ENCODE measurements around the gene NFXL1. TPM values are rescaled to one million over a fixed set of nuclear protein-coding genes. Genes with fewer than 3 reads are reported as not detected.
"Not testable (repeated sequence)": the region's sequence is repeated elsewhere in the genome, so short reads cannot be mapped to it uniquely, and the experiment has no call there.

Gene NFXL1
- 32.4 TPM for polyA plus RNA-seq (ENCODE audit: insufficient read length)
- long read RNA-seq, donor 1, partial matches to known transcripts = 0 of 1 reads
- long read RNA-seq, donor 1, other reads (novel, unspliced or antisense) = 0 of 1 reads
- long read RNA-seq, donor 2, partial matches to known transcripts = 0 of 2 reads
- long read RNA-seq, donor 2, other reads (novel, unspliced or antisense) = 0 of 2 reads
- long read RNA-seq, donor 3, partial matches to known transcripts = 0 of 2 reads
- long read RNA-seq, donor 3, other reads (novel, unspliced or antisense) = 0 of 2 reads
- long read RNA-seq, donor 4 = 0 reads
- long read RNA-seq, donor 5, partial matches to known transcripts = 0 of 2 reads
- long read RNA-seq, donor 5, other reads (novel, unspliced or antisense) = 0 of 2 reads
- long read RNA-seq, donor 6 = 0 reads
- long read RNA-seq, donor 7, partial matches to known transcripts = 17 of 22 reads
- long read RNA-seq, donor 7, other reads (novel, unspliced or antisense) = 0 of 22 reads
- long read RNA-seq, donor 8, partial matches to known transcripts = 0 of 1 reads
- long read RNA-seq, donor 8, other reads (novel, unspliced or antisense) = 0 of 1 reads

DNA sequence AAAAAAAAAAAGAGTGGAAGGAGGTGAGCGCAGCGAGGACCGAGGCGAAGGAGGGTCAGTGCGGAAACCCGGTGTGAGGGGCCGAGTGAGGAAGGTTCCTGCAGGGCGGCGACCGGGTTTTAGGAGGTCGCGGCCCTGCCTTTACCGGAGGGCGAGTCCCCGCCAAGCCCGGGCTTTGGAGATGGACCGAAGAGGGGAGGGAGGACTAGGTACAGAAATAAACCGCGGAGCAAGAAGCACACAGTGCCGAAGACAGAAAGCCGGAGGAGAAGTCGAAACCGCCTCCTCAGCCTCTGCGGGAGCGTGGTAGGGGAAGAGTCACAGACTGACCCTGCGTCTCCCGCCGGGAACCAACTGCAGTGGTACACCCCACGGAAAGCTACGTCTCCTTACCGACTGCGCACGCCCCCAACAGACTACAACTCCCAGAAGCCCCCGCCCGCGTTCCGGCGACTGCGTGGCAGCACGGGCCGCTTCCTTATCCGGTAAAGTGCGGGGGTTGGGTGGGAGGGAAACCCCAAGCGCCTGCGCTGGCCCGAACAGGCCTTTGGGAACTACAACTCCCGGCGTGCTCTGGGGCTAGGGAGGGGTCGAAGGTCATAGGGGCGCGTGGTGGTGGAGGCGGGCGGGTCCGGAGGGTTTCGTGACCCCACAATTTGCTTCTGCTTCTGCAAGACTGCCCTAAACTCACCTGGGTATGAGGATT, at the start of gene NFXL1:
TSS of gene NFXL1 (minus strand) at position 364 of the 706 bp plus-strand sequence. CDS start 380 bp downstream, outside the sequence.
- peak; percentile 96 for DNase-seq

DNA sequence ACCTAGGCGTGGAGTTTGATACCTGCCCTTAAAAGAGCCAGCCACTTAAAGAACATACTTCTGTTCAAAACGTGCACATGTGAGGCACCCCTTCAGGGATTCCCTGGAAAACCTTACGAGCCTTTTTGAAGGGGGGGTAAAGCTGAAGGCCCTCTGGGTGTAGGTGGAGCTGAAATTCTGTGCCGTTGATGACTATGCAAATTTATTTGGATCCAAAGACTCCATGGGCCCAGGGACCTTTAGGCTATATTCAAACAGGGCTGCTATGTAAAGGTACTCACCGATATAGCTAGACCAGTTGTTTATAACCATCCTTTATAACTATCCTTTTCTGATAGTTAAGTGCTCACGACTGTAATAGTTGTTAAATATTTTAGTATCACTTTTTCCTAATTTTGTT, 40.3 kb upstream of the NFXL1 start:
- DNase-seq = no peak

DNA sequence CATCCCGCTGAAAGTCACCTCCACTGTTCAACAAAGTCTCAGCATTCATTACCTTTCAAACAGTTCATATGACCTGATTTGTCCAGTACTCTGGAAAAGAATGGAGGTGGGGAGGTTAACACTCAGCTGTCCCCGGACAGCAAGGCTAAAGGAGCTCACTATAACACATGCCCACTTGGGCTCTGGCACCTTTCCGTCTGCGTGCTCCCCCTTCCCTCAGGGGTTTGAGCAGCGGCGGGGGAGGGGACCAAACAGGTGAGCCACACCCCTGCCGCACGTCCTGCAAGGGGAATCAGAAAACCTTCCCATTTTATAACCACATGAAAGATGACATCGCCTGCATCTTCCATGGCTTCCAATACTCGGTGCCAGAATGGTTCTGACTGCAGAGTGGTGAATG, 39.9 kb upstream of the NFXL1 start:
- no peak for DNase-seq

DNA sequence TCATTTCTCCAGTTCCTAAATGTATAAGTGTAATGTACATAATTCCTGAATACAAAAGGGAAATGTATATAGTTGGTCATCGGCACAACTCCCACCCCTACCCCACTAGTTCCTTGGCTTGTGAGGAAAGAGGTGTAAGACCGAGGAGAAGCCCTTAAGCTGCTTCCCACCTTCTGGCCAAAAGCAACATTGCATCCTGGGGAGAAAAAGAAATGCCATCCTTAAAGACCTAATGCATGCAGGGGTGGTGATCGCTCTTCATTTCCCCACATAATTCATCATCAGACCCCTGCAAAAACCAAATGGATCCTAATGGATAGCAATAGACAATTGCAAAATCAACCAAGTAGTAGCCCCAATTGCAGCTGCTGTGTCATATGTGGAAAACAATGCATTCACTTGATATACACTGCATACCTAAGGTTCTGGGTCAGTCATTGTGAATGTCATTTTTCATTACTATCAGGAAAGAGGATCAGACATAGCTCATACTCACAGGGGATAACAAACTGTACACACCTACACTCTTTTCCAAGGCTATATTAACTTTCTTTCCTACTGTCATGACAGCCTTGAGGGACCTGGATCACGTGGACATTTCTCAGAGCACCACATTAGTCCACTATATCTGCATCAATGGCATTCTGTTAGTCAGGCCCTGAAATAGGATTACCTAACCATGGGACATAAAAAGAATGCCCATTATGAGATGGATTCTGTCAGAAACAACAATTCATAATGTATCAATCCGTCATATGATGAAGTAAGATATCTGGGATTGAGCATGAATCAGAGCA, 31.7 kb upstream of the NFXL1 start:
- DNase-seq = no peak

DNA sequence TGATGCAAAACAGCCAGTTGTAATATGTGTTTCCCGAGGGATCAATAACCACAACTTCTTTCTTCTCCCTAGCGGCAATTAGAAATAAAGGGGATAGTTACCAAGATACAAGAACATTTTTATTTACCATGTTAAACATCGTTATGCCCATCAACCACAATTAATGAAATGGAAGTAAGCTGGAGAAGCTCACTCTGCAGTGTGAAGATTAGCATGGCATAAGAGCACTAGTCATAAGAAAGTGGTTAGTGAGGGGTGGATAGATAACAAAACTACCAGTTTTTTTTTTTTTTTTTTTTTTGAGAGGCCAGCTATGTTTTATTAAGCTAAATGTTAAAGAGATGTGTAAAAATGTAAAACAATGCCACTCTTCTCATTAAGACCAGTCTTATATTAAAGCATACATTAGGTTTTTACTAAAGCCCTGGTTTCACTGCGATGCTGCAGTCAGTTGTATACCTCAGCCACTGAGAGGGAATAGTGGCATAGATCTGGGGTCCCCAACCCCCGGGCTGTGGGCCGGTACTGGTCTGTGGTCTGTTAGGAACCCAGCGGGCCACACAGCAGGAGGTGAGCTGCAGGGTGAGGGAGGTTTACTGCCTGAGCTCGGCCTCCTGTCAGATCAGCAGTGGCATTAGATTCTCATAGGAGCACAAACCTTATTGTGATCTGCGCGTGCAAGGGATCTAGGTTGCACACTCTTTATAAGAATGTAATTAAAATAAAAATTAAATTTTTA, 27.9 kb upstream of the NFXL1 start:
- DNase-seq = no peak

DNA sequence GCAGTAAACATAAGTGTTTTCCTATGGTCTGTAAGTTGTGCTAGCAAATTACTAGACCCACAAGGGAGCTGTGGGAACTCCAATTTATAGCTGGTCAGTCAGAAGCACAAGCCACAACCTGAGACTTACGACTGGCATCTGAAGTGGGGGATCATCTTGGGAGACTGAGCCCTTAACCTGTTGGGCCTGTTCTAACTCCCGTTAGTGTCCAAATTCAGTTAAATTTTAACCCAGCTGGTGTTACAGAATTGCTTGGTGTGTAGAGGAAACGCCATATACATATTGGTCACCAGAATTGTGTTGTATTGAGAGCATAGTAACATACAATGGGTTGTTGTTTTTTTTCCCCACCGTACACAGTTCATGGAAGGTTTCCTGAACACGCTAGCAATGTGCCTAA, 25.1 kb upstream of the NFXL1 start:
- no peak for DNase-seq

DNA sequence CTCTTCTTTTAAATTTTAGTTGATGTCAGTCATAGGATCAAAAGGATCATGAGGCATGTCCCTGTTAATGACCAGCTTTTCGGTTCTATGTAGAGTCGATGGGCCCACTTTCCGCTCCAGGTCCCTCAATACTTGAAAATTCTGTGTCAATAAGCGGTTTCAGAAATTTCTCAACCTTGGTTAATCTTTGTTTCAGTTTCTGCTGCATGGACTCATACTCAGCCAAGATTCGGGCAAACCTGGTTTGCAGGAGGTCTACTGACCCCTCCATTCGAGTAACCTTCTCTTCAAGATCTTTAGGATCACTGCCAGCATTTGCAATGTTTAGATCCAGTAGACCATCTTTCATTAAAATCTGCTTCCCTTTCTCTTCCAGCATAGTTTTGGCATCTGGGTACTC, 22.0 kb upstream of the NFXL1 start:
- no peak for DNase-seq

DNA sequence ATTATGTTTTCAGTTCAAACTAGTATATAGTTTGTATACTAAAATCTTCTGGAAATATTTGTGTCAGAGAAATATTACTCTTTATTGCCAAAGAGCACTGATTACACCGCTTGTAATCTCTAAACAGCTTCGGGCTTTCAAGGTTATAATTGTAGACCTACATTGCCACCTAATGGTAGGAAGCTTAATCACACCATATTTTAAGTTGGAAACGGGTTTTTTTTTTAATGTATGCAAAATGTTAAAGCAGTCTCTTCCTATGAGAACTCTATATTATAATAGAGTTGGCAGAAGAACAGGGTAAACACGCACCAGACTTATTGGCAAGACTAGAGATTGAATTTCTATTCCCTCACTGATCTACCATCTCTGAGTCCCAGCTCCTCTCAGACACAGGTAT, 19.5 kb upstream of the NFXL1 start:
- DNase-seq = peak; percentile 35

DNA sequence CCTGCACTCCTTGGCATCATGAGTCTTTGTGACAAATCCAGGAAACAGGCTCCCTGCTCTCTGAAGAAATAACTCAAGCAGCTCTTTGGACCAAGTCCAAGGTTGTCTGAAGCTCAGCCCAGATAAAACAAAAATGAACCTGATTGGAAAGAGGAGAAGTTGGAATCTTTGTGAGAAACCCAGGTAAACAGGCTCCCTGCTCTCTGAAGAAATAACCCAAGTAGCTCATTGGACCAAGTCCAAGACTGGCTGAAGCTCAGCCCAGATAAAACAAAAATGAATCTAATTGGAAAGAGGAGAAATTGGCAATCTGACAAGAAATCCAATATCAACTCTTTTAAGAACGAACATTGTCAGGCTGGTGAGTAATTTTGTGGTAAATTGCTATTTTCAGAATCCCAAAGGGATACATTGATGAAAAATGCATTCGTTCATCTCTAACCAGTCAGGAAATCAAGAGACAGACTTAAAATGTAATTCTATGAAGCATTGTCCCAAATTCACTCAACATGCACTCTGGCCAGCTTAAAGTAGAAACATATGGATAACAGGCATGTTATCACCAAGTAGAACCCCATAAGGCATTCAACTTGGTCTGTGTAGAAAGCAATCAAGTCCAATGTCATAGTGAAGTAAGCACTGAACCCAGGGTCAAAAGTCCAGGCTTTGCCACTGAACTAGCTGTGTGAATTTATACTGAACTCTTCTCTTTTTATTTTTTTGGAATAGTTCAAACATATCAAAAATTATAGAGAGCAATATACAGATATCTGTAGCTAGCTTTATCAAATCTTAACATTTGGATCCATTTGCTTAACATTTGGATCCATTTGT, 16.8 kb upstream of the NFXL1 start:
- no peak for DNase-seq

DNA sequence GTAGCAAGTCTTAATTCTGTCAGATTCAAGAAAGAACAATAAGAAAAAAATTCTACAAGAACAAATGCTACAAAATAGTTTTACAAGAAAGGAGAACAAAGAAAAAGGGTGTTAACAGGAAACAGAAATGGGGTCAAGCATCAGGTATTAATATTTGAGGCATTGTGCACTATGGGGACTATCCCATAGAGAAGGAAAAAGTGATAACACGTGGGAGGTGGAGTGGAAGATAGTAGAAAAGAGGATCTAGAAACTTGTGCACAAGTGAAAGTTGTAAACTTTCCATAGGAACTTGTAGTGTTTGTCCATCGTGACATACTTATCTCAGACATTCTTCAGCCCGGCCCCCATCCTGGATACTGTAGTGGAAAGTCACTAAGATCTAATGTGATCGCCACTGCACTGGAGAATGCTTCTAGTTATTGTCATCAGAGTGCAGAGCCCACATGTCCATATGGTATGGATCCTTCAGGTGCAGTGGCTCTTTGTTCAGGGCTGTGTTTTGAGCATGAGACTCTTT, 15.4 kb upstream of the NFXL1 start:
- DNase-seq = no peak

DNA sequence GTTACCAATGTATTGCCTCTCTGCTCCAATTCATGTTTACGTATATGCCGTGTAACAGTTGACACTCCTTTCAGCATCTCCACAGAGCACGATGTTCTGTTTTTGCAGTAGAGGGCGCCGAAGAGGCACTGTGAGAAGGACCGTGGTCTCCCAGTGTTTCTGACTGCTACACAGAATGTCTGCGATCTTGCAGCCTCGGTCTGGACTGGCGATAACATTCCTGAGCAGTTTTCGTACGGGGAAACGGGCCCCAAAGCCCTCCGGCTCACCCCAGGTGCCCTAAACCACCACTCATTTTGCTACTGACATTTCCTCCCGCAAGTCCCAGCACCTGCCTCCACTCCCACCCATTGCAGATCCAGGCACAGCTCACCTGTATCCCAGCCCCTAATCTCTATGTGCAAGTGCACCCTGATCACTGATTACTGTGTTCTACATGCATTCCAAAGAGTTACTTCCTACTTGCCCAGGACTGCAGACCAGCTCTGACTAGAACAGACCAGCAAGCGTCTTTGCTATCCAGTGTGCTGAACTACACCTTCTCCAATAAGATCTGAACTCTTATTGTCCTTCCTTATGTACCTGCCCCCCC, 12.4 kb upstream of the NFXL1 start:
- peak; percentile 72 for DNase-seq

DNA sequence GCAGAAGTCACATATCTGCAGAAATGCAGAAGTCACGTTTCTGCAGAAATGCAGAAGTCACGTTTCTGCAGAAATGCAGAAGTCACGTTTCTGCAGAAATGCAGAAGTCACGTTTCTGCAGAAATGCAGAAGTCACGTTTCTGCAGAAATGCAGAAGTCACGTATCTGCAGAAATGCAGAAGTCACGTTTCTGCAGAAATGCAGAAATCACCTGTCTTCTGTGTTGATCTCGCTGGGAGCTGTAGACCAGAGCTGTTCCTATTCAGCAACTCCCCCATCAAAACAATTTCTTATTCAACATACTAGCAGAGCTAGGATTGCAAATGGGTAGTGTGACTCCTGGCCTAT, 8.9 kb upstream of the NFXL1 start:
- DNase-seq = not testable (repeated sequence)

DNA sequence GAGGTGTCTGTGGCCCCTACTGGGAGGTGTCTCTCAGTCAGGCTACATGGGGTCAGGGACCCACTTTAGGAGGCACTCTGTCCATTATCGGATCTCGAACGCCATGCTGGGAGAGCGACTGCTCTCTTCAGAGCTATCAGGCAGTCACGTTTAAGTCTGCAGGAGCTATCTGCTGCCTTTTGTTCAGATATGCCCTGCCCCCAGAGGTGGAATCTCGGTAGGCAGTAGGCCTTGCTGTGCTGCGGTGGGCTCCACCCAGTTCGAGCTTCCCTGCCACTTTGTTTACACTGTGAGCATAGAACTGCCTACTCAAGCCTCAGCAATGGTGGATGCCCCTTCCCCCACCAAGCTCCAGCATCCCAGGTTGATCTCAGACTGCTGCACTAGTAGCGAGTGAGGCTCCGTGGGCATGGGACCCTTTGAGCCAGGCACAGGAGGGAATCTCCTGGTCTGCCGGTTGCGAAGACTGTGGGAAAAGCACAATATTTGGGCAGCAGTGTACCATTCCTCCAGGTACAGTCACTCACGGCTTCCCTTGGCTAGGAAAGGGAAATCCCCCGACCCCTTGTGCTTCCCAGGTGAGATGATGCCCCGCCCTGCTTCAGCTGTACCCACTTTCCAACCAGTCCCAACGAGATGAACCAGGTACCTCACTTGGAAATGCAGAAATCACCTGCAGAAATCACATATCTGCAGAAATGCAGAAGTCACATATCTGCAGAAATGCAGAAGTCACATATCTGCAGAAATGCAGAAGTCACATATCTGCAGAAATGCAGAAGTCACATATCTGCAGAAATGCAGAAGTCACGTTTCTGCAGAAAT, 8.3 kb upstream of the NFXL1 start:
- not testable (repeated sequence) for DNase-seq

DNA sequence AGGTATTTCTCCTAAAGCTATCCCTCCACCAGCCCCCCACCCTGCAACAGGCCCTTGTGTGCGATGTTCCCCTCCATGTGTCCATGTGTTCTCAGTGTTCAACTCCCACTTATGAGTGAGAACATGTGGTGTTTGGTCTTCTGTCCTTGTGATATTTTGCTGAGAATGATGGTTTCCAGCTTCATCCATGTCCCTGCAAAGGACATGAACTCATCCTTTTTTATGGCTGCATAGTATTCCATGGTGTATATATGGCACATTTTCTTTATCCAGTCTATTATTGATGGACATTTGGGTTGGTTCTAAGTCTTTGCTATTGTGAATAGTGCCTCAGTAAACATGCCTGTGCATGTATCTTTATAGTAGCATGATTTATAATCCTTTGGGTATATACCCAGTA, 2.8 kb upstream of the NFXL1 start:
- DNase-seq = not testable (repeated sequence)

DNA sequence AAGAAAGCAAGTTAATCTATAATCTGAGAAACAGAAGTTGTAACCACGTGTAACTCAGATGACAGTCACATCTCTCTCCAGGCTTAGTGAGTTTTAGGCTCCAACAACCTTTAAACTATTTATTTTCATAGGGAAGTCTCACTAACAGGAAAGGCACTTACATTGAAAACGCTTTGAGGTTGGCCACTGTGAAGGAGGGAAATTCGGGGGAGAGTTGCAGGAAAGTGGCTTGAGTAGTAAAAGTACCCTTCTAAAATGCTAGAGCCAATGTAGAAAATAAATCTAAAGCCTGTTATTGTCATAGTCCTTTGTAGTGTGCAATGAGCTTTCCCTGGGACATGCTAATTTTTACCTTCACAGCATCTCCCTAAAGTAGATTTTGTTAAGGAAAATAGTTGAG, 995 bp upstream of the NFXL1 start:
- DNase-seq = no peak

DNA sequence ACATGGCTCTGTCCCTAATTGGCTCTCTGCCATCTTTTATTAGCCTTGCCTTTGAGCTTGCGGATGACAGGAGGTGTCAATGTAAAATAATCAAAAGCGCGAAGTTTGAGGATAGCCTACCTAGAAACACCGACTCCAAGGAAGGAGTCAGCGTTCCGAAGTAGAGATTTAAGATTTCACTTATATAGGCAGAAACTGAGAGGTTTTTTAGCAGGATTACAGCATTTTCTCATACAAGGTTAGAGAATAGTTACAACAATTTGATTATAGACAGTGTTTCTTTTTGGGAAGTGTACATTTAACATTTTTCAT, 499 bp upstream of the NFXL1 start:
- DNase-seq = no peak

DNA sequence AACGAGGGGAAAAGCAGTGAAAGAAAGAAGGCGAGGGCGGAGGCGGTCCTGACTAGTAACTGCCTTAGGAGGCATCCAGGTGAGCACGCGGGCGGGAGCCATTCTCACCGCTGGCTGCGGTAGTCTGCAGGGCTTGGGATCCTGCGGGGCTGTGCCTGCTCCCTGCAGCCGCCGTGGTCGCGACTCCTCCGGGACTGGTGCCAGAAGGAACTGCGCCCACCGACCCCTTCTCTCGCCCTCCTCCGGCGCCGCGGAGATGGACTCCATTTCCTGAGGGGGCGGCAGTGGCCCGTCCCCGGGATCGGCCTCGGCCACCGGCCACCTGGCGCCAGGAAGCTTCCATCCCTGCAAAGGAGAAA, 543 bp downstream of the NFXL1 start:
- DNase-seq = peak; percentile 49

DNA sequence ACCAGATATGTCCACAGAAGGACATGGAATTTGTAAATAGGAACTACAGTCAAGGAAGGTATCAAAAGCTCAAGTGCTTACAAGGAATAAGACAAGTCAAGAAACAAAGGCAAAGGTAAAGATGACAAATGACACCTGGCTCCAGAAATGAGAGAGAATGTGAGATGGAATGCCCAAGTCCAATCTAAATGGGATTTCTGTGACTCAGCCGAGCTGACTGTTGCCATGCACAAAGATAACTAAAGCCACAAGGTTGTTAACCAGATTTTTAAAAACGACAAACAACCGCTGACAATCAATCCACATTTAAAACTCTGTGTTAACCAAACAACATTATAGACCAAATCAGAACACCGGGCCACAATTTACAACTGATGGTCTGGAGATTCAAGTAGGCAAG, 1.1 kb downstream of the NFXL1 start:
- no peak for DNase-seq

DNA sequence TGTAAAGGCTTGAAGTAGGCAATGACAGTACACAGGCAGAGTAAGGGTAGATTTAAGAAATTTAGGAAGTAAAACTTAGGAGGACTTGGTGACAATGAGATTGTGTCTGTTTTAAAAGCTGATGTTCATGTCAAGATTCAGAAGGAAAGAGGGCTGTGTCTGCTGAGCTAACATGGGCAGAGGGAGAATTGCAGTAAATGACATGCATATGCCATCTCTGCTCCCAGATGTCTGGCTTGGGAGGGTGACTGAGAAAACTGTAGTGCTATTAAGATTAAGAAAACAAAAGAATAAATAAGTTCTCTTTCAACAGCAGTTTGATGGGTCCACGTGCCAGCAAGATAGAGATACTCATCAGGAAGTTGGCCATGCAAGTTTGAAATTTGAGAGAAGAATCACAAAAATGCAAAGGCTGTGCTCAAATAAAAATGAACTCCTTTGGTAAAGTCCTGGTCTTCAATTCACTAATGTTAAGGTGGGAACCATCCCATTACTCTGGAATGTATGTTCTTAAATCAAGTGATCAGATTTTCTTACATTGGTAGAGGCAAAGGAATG, 7.2 kb downstream of the NFXL1 start:
- no peak for DNase-seq
